Epithelial cell of proximal tubule (primary cell): Measurements from ENCODE around the gene NTN5. TPM values are rescaled to one million over a fixed set of nuclear protein-coding genes. Genes with fewer than 3 reads are reported as not detected.

ENCODE experiments used
- DNase-seq: peaks from one replicate; pipeline ENCODE4 v3.0.0-alpha.2; 2011; ENCODE audit warnings: low read depth
- H3K4me3 ChIP-seq: 2 replicates; pipeline ENCODE4 v1.5.1; 2011; ENCODE audit warnings: low read depth, mild to moderate bottlenecking, low read length
- CTCF ChIP-seq: conservative IDR thresholded peaks from 2 replicates; pipeline ENCODE4 v1.5.1; 2012; ENCODE audit warnings: low read depth, mild to moderate bottlenecking, low read length
- total RNA-seq: library from RNA; depleted of rRNA; stranded (reverse); fragments of >200 nt; gene quantifications from 2 replicates; pipeline ENCODE4 v1.2.3, GENCODE V29; 2015

NTN5 gene
- total RNA-seq, 1 donor from 2014 or later, result not detected

GRCh38 chr19:48674216-48674809 lies 1.5 kb upstream of the NTN5 start:
- TF ChIP-seq CTCF, result no peak
- H3K4me3 ChIP-seq, result no peak overlapping the region
- DNase-seq, result no peak

GRCh38 chr19:48673436-48674100 lies 751 bp upstream of the NTN5 start:
- DNase-seq, result no peak
- TF ChIP-seq CTCF, result no peak
- H3K4me3 ChIP-seq, result no peak overlapping the region

- no peak for TF ChIP-seq CTCF
- no peak overlapping the region for H3K4me3 ChIP-seq
- no peak for DNase-seq
These were observed 1.3 kb downstream of the NTN5 start for GRCh38 chr19:48671446-48671995.

GRCh38 chr19:48670699-48671445 lies 1.9 kb downstream of the NTN5 start:
- no peak for TF ChIP-seq CTCF
- H3K4me3 ChIP-seq, result no peak overlapping the region
- no peak for DNase-seq

- no peak for DNase-seq
- TF ChIP-seq CTCF, result no peak
- H3K4me3 ChIP-seq, result no peak overlapping the region
These were observed 2.7 kb downstream of the NTN5 start for GRCh38 chr19:48669903-48670668.

GRCh38 chr19:48668761-48669160 lies 4.1 kb downstream of the NTN5 start:
- H3K4me3 ChIP-seq, result no peak overlapping the region
- no peak for DNase-seq

More at GRCh38 chr19:48668761-48669160, 4.1 kb downstream of the NTN5 start:
- TF ChIP-seq CTCF, result no peak
